HG03280 (cell line): ENCODE results near the gene NXT1.

ENCODE experiments used
- ATAC-seq: cut with Tn5 transposase; IDR thresholded peaks from one replicate; pipeline ENCODE4 v1.9.1; 2021; ENCODE audit warnings: mild to moderate bottlenecking, moderate library complexity; ENCODE audit not compliant: unreplicated experiment

NXT1 gene

DNA sequence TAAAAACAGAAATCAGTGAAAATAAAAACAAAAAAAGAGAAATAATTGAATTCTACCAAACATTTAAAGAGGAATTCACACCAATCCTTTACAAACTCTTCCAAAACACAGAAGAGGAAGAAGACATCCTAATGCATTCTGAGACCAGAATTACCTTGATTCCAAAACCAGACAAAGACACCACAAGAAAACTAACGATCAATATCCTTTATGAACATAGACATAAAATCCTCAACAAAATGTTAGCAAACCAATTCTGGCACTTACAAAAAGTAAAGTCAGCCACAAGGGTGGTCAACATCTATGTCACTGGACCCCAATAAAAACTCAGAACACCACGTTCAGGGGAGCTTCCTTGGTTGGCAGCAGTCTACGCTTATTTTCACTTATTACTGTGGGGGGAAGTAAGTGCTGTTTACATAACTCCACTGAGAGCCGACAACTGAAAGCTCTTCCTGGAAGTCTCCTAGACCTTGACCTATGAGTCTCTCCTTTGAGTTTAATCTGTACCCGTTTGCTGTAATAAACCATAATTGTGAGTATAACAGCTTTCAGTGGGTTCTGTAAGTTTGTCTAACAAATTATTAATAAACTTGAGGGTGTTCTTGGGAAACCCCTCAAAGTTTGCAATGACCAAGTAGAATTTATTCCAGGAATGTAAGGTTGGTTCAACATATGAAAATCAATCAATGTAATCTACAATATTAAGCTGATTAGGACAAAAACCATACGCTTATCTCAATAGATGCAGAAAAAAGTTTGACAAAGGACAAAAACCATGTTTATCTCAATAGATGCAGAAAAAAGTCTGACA is 35.9 kb downstream of the NXT1 start:
- no peak for ATAC-seq

DNA sequence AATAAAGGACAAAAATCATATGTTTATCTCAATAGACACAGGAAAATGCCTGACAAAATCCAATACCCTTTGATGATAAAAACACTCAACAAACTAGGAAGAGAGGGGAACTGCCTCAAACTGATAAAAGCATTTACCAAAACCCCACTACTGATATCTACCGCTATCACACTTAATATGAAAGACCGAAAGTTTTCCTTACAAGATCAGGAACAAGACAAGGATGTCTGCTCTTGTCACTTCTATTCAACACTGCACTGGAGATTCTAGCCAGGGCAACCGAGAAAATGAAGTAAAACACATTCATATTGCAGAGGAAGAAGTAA is 36.5 kb downstream of the NXT1 start:
- ATAC-seq, result no peak

DNA sequence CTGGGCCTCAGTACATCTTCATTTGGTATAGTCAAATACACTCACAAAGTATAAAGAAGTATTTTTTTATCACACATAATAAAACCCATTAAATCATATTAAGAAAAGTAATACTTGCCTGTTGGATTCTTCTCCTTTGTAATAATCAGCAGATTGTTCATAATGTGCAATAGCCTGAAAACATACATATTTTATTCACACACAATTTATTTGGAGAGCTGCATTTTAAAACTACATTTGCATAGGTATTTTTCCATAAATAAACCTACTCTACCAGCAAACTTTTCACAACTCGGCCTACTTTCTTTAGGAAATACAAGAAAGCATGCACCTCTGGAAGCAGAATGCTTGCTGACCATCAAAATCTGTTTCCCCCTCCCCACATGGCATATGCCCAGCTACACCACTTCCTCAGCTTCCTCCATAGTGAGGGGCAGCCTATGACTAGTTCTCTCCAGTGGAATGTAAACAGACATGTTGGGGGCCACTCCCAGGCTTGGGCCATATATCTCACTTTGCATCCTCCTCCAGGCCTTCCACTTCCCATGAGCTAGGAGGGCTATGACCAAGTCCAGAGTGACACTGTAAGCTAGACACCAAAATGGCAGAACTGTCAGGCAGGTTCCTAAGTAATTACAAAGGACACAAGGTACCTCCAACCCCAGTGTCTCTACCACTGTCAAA is 39.6 kb downstream of the NXT1 start:
- ATAC-seq, result no peak

DNA sequence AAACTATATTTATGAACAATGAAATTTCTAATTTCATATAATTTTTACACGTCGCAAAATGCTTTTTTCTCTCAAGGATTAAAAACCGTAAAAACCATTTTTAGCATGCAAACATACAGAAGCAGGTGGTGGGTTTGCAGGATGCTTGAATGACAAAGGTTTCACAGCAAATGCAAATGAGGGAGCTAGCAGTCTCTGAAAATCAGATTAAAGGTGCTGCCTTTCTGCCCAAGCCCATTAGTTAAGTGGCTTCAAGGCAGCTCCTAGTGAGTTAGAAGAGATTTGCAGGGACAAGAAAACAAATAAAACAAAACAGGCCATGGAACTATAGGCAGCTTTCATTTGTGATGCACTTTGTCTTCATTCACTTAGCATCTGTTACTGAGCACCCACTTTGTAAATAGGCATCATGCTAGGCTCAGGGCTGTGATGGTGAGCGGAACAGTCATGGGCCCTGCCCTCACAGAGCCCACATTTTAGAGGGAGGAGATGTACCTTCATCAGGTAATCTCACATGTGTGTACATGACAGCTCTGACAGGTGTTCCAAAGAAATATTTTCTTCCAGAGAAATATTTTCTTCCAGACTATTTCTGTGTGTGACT is 41.2 kb downstream of the NXT1 start:
- no peak for ATAC-seq

DNA sequence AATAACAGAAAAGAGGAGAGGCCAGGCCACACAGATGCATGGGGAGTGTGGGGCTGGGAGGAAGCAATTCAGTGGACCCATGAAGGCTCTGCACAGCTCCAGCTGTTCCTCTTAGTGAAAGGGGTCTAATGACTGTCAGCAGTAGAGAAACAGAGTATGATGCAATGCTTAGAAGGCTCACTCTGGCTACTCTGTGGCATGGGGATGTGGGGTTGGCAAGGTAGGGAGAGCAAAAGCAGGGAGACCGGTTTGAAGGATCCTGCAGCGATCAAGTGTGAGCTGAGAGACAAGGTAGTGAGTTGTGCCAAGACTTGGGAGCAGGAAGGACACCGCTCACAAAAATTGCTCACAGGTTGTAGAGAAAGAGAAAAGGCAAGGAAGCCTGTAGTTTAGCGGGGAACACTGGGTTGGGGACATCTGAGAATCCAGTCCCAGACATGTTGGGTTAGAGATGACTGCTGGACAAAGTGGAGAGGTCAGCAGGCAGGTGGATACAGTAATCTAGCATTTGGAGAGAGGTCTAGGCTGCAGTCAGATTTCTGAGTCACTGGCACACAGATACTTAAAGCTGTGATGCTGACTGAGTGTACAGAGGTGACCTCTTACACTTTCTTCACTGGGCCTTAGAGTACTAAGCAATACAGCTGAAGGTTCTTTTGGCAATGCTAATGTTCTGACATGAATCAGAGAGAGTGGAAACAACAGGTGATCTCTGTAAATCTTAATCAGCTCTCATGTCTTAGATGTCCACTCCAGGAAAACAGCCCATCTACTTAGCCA is 43.6 kb downstream of the NXT1 start:
- no peak for ATAC-seq

DNA sequence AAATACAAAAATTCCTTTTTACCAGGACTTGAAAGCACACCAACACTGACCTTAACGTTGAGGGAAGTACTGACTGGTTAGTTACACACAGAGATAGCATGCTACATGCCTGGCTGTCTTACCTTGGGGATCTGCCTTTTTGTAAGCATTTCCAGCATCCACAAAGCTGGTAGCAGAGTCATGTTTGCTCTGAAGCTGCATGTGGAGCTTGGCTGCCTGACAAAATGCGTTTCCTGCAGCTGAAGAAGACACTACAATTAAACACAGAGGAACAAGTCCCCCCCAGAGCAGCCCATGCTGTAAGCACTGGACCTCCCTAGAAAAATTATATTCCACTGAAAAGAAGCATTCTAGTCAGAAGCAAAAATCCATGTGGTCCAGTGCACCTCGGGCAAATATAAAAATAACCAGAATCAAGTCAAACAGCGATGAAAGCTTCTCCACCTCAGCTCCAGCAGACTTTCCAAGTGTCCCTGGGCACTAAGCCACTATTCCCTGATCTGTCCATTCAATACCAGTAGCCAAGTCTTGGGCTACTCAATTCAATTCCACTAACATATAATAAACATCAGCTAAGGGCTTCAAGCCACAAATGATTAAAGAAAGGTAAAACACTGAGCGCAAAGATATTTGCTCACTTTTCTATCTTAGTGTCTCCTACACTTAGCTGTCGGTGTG is 46.5 kb downstream of the NXT1 start:
- ATAC-seq, result no peak

DNA sequence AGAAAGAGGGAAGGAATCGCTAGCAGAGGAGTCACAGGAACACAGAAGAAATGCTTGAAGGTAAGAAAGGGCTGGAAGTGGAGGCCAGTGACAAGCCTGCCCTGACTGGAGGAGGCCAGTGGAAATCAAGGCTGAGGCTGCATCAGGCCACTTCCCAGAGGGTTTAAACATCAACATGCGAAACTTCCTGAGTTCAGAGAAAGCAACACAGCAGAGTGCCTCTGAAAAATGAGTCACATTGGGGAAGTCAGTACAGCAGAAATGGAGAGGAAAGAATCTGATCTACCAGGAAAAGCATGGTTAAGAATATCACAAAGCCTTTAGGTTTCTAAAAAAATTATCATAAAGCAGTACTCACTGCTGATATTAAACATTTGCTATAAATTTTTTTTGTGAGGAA is 47.4 kb downstream of the NXT1 start:
- ATAC-seq, result no peak

DNA sequence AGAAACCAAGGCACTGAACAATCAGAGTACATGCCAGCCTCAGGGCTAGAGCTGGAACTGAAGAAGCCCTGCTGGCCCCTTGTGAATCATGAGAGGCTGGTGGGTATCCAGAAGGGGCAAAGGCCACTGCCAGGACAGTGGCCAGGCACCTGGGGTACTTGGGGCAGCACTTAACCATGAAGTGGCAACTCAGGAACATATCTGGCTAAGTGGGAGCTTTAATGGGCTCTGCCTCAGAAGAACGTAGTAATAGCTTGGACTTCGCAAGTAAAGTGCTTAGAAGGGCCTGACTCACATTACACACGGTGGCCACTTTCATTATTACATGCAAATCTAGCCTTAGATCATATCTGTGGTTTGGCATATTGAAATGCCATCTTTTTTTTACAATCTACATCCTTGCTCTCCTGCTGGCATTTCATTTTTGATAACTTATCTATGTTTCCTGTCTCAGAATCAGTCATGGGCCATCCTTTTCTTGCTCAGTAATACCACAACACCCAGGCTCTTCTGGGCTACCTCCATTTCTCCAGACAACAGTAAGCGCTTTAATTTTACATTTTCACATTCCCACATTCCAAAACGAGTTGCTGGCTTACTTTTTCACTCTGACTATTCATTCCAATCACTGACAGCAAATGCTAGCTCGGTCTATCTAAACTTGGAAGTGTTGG is 49.1 kb downstream of the NXT1 start:
- ATAC-seq, result peak; percentile 79

DNA sequence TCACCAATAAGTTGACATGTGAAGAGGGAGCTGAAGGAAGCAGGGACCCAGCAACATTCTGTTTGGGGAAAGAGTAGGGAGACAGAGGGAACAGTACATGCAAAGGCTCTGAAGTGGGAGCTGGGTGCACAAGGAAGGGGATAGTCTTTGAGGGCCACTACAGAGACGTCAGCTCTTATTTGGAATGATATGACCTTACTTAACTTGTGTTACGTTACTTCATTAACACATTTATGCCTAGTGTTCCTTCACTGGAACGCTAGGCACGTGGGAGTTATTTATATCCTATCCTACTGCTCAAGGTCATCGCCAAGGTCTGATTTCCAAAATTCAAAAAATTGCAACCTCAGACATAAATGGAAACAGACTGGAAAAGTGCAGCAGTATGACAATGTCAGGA is 50.5 kb downstream of the NXT1 start:
- no peak for ATAC-seq

DNA sequence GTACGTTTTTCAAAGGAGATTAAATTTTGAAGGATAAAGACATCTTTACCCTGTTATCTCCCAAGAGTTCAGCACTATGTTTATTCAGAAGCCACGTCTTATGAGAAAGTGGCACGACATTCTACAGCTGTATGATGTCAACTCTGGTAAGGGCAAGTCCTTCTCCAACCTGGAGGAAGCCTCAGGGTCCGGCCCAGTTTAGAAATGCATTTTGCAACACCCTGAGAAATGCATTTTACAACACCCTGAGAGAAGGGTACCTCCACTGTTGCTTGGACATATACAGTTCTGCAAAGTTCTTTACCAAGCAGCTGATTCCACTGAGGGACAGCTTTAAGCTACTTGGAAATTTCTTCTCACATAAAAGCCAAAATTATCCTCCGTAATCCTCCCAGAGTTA is 53.2 kb downstream of the NXT1 start:
- ATAC-seq, result no peak

DNA sequence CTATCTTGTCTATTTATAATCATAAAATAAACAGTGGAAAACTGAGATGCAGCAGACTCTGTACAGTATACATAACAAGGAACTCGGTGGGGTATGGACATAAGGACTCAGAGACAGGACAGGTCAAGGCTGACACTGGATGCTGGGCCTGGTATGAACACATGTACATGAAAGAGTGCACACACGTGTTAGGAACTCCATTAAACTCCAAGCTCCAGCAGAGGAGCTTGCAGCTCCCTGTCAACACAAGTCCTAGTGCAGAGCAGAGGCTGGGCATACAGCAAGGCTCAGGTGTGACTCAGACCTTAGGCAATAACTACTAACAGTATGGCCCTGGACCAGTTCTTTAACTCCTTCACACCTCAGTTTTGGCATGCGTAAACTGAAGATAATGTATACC is 53.6 kb downstream of the NXT1 start:
- ATAC-seq, result no peak
